Brain microvascular endothelial cell (primary cell): Measurements from ENCODE around the gene EXT2.

Experiments
- DNase-seq: peaks from one replicate; pipeline ENCODE4 v3.0.0-alpha.2; 2020
- H3K27ac ChIP-seq: fragments of 250-450 bp; sonication (Bioruptor Pico); 2 replicates; pipeline ENCODE4 v1.5.1; 2020; ENCODE audit warnings: mild to moderate bottlenecking, moderate library complexity
- H3K27me3 ChIP-seq: fragments of 250-450 bp; sonication (Bioruptor Pico); replicated peaks from 2 replicates; pipeline ENCODE4 v1.5.1; 2020; ENCODE audit warnings: mild to moderate bottlenecking
- H3K36me3 ChIP-seq: fragments of 250-450 bp; sonication (Bioruptor Pico); replicated peaks from 2 replicates; pipeline ENCODE4 v1.5.1; 2020; ENCODE audit warnings: mild to moderate bottlenecking
- H3K4me3 ChIP-seq: 2 replicates; pipeline ENCODE4 v1.5.1; 2011; ENCODE audit warnings: low read depth, mild to moderate bottlenecking, control low read depth, low read length, moderate library complexity
- in situ Hi-C: cut with HindIII; loops from 2 replicates; pipeline ENCODE4 v1.10.0; 2017; ENCODE audit warnings: low sequenced_read_pairs, low pct_ligation_motif_present
- TF ChIP-seq, protein P1 (sequence below): IDR thresholded peaks from 2 replicates; pipeline ENCODE4 v1.5.1; 2011; ENCODE audit warnings: low read depth, mild to moderate bottlenecking, moderate library complexity, low read length, control low read depth, inconsistent platforms; ENCODE audit errors: missing control alignments

The EXT2 gene

DNA sequence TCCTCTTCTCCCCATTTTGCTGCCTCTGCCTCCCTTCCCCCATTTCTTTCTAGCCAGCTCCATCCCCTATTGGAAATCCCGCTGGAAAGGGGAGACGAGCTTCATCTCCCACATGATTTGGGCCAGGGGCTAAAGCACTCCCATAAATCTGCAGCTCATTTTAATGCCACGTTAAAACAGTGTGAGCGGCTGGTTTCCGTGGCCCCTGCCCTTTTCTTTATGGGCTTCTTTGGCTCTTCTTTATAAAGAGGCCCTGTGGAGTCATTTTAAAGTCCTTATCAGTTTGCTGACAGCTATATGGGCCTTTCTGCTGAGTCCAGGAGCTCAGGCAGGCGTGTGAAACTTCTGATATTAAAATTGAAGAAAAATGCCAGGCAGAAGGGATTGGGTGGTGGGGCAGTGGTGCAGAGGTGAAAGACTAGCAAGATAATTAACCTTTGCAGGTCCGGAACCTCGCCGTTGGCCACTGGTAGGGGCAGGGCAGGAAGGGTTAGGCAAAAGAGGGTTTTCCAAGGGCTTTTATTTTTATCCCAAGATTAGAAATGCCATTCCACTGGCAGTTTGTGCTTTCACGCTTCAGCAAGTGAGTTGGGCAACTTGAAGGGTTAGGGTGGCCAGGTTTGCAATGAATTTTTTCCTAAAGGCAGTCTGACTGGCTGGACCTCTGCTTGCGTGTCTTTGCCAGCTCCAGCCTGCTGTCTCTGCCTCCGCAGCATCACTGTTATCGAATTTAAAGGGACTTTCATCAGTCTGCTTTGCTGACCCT is 44.3 kb downstream of the EXT2 start:
- H3K4me3 ChIP-seq: no peak overlapping the region
- H3K27me3 ChIP-seq: no peaks in the 10 kb centered on the region
- TF ChIP-seq, protein P1, sequence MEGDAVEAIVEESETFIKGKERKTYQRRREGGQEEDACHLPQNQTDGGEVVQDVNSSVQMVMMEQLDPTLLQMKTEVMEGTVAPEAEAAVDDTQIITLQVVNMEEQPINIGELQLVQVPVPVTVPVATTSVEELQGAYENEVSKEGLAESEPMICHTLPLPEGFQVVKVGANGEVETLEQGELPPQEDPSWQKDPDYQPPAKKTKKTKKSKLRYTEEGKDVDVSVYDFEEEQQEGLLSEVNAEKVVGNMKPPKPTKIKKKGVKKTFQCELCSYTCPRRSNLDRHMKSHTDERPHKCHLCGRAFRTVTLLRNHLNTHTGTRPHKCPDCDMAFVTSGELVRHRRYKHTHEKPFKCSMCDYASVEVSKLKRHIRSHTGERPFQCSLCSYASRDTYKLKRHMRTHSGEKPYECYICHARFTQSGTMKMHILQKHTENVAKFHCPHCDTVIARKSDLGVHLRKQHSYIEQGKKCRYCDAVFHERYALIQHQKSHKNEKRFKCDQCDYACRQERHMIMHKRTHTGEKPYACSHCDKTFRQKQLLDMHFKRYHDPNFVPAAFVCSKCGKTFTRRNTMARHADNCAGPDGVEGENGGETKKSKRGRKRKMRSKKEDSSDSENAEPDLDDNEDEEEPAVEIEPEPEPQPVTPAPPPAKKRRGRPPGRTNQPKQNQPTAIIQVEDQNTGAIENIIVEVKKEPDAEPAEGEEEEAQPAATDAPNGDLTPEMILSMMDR: no peak
- DNase-seq: no peak
- no peak overlapping the region for H3K27ac ChIP-seq
- in situ Hi-C loops: no loop called here
- H3K36me3 ChIP-seq: no peaks in the 10 kb centered on the region

DNA sequence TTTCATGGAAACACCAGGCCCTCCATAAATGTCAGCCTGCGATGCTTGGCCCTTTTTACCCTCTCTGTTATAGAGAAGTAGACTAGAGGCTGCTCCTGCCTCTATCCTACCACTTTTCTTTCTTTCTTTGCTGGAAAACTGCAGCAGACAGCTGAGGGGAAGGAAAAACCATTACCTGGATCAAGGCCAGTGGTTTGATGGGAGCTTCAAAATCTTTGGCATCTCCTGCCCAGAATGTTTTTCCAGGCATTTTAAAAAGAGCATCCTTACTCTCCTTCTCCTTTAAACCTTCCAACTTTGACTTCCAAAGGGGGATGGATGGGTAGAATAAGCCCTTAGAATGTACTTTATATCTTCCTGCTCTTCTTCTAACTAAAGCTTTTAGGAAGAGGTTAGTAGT is 44.9 kb downstream of the EXT2 start:
- Histone ChIP-seq H3K27ac (no peak overlapping the region), H3K27me3 (no peaks in the 10 kb centered on the region), H3K4me3 (no peak overlapping the region), H3K36me3 (no peaks in the 10 kb centered on the region)
- in situ Hi-C loops: no loop called here
- TF ChIP-seq, protein P1: no peak
- no peak for DNase-seq

- in situ Hi-C loops: no loop called here
- Histone ChIP-seq H3K4me3 (no peak overlapping the region), H3K36me3 (no peaks in the 10 kb centered on the region), H3K27ac (no peak overlapping the region), H3K27me3 (no peaks in the 10 kb centered on the region)
- TF ChIP-seq, protein P1: no peak
- no peak for DNase-seq
These were observed 45.3 kb downstream of the EXT2 start for GRCh38 chr11:44140805-44141204.

DNA sequence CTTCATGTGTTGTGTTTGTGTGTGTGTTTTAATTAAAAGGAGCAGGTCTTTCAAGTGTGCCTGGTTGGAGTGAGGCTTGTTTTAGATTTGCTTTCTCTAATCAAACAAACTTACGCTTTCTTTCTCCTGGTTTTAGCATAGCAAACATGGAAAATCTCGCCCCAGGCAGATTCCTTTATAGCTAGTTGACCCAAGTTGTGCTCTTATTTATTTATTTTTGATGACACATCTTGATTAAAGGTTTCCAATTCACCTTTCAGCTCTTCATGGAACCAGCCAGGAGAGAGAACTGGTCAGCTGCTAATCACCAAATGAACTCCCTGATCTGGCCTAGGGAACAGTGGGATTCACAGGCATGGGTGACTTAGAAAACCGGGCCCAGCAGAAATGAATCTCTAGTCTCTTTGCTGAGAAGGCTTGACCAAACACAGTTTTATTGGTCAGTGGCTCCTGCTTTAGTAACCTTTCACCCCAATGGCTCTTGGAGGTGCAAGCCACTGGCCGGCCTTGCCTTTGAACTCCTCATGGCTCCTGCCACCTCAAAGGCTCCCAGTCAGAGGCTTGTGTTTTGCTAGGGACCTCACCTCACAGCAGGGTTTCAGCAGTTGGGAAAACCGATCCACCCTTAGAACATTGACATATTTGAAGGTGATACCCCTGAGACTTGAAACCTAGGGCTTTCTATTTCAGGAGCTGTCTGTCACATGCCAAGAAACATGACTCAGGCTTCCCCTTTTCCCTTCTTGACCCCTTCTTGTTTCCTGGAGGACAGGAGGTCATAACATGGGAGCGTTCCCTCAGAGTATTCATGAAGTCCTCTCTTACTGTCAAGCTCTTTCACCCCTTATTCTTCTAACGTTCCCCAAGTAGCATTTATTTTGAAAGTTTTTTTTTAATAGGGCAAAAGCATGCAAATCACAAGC is 48.8 kb downstream of the EXT2 start:
- Histone ChIP-seq H3K27ac (no peak overlapping the region), H3K4me3 (no peak overlapping the region), H3K36me3 (no peaks in the 10 kb centered on the region), H3K27me3 (no peaks in the 10 kb centered on the region)
- in situ Hi-C loops: no loop called here
- DNase-seq: no peak
- TF ChIP-seq, protein P1: no peak

DNA sequence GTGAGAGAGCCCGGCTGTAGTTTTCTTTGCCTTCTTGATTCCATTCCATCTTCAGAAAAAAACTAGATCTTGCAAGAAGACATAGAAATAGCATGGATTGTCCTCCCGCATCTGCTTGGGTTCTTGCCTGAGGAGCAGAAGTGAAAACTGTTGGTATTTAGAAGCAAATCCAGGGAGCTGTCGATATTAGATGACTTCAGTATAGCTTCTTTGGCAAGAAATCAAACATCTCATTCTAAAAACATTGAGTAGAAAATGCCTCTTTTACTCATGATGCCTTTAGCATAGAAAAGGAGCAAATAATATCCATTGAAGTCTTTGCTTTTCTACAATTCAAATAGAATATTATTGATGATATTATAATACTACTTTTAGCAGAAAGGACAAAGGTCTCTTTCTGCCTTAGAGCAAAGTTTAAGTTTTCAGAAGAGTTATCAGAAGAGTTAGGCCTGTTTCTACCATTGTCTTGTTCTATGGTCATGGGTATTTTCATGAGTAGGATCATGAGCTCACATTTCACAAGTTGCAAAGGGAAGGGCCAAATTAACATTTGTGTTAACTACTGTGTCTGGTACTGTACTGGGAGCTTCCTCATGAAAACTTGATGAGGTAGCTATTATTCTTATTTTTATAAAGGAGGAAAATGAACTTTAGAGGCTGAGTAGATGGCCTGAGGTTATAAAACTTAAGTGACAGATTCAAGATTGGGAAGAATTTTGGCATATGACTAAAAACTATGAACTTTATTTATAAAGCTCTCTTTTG is 49.7 kb downstream of the EXT2 start:
- Histone ChIP-seq H3K36me3 (no peaks in the 10 kb centered on the region), H3K27me3 (no peaks in the 10 kb centered on the region), H3K4me3 (no peak overlapping the region), H3K27ac (no peak overlapping the region)
- DNase-seq: no peak
- in situ Hi-C loops: no loop called here
- TF ChIP-seq, protein P1: no peak
